HL-60 (cell line): ENCODE data around the gene ECI1.

ENCODE experiments used
- DNase-seq, 2 experiments: peaks; one replicate each; pipeline ENCODE4 v3.0.0-alpha.2; 2010 to 2020; ENCODE audit warnings: low read depth in 1 of 2, low spot score in 1 of 2
- H3K27ac ChIP-seq: fragments of 250-450 bp; sonication (Bioruptor Pico); replicated peaks from 2 replicates; pipeline ENCODE4 v1.5.1; 2020; ENCODE audit warnings: mild to moderate bottlenecking, moderate library complexity
- H3K27me3 ChIP-seq: fragments of 250-450 bp; sonication (Bioruptor Pico); 2 replicates; pipeline ENCODE4 v1.5.1; 2021; ENCODE audit warnings: mild to moderate bottlenecking, moderate library complexity; ENCODE audit not compliant: insufficient read depth, poor library complexity, severe bottlenecking
- H3K4me3 ChIP-seq: replicated peaks from 2 replicates; pipeline ENCODE4 v1.5.1; 2011; ENCODE audit warnings: mild to moderate bottlenecking, control low read depth, low read length; ENCODE audit not compliant: insufficient read depth
- GABPA ChIP-seq: IDR thresholded peaks from 2 replicates; pipeline ENCODE4 v1.6.1; 2012; ENCODE audit warnings: low read depth
- POLR2AphosphoS5 ChIP-seq: IDR thresholded peaks from 2 replicates; pipeline ENCODE4 v1.6.1; 2012; ENCODE audit warnings: low read depth
- SPI1 ChIP-seq: IDR thresholded peaks from 2 replicates; pipeline ENCODE4 v1.6.1; 2012; ENCODE audit warnings: low read depth, mild to moderate bottlenecking, borderline replicate concordance
- TF ChIP-seq, protein P1 (sequence below): IDR thresholded peaks from 2 replicates; pipeline ENCODE4 v1.6.1; 2012; ENCODE audit warnings: low read depth; ENCODE audit not compliant: insufficient replicate concordance
- TF ChIP-seq, protein P2 (sequence below): IDR thresholded peaks from one replicate; pipeline ENCODE4 v1.5.1; 2011; ENCODE audit warnings: low read length, control low read depth, inconsistent platforms; ENCODE audit not compliant: insufficient read depth

Gene ECI1

DNA sequence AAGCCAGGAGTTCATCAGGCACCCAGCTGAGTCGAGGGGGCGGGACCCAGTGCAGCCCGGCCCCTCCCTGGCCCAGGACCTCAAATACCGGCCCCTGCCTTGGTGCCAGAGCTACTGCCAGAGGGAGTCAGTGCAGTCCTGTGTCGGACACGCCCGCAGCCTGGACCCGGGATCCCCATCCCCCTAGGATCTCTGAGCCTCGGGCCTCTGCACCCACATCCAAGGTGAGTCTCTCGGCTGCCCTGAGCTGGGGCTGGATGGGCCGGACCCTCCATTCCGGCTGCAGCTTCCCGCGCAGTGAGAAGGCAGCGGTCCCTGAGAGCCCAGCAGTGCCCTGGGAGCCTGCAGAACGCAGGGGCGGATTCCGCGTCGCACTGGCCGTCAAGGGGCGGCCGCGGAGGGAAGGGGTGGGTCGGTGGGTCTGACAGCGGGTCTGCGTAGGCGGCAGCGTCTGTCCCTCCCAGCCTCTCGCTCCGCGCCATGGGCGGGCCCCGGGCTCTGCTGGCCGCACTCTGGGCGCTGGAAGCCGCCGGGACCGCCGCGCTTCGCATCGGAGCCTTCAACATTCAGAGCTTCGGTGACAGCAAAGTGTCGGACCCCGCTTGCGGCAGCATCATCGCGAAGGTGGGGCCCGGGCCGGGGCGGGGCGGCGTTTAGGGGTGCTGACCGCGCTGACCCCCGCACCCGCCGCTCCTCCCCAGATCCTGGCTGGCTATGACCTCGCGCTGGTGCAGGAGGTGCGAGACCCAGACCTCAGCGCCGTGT lies 14.9 kb downstream of the ECI1 start, which contains the start of gene DNASE1L2:
TSS of gene DNASE1L2 (plus strand) at position 108 of the 765 bp plus-strand sequence. CDS start at position 481, 373 bp downstream.
- H3K27me3 ChIP-seq, result no peaks in the 10 kb centered on the region
- no peak within 1 kb of the TSS for H3K4me3 ChIP-seq
- no peak for DNase-seq
- TF ChIP-seq, protein P1, sequence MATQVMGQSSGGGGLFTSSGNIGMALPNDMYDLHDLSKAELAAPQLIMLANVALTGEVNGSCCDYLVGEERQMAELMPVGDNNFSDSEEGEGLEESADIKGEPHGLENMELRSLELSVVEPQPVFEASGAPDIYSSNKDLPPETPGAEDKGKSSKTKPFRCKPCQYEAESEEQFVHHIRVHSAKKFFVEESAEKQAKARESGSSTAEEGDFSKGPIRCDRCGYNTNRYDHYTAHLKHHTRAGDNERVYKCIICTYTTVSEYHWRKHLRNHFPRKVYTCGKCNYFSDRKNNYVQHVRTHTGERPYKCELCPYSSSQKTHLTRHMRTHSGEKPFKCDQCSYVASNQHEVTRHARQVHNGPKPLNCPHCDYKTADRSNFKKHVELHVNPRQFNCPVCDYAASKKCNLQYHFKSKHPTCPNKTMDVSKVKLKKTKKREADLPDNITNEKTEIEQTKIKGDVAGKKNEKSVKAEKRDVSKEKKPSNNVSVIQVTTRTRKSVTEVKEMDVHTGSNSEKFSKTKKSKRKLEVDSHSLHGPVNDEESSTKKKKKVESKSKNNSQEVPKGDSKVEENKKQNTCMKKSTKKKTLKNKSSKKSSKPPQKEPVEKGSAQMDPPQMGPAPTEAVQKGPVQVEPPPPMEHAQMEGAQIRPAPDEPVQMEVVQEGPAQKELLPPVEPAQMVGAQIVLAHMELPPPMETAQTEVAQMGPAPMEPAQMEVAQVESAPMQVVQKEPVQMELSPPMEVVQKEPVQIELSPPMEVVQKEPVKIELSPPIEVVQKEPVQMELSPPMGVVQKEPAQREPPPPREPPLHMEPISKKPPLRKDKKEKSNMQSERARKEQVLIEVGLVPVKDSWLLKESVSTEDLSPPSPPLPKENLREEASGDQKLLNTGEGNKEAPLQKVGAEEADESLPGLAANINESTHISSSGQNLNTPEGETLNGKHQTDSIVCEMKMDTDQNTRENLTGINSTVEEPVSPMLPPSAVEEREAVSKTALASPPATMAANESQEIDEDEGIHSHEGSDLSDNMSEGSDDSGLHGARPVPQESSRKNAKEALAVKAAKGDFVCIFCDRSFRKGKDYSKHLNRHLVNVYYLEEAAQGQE, result no peak
- TF ChIP-seq, protein P2, sequence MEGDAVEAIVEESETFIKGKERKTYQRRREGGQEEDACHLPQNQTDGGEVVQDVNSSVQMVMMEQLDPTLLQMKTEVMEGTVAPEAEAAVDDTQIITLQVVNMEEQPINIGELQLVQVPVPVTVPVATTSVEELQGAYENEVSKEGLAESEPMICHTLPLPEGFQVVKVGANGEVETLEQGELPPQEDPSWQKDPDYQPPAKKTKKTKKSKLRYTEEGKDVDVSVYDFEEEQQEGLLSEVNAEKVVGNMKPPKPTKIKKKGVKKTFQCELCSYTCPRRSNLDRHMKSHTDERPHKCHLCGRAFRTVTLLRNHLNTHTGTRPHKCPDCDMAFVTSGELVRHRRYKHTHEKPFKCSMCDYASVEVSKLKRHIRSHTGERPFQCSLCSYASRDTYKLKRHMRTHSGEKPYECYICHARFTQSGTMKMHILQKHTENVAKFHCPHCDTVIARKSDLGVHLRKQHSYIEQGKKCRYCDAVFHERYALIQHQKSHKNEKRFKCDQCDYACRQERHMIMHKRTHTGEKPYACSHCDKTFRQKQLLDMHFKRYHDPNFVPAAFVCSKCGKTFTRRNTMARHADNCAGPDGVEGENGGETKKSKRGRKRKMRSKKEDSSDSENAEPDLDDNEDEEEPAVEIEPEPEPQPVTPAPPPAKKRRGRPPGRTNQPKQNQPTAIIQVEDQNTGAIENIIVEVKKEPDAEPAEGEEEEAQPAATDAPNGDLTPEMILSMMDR, result no peak
- no peak for TF ChIP-seq SPI1
- no peak for TF ChIP-seq POLR2AphosphoS5
- no peak for TF ChIP-seq GABPA
- no peak within 1 kb of the TSS for H3K27ac ChIP-seq

DNA sequence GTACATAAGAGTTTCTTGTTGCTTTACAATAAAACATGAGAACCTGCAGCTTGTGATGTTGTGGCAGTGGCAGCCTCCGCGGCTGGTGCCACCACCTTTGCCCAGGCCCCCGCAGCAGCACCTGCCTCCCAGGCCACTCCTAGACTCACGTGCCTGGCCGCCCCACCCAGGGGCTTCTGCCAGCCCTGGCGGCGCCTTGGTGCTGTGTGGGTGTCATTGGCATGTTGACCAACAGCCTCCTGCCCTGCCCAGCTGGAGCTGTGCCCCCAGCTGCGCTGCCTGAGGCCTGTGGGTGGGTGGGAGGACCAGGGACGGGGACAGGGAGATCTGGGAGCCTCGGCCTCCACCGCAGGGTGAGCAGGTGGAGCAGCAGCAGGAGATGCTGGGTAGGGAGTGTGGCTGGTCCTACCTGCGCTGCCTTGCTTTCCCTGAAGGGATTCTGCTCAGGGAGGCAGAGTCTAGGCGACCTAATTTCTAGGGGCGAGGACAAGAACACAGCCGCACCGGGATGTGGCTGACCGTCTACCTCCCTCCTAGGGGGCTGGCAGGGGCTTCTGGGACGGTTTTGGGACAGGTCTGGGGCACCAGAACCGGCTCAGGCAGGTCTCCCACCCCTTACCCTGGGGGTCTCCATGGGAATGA lies 15.6 kb downstream of the ECI1 start:
- Histone ChIP-seq H3K27ac (no peak overlapping the region), H3K27me3 (no peaks in the 10 kb centered on the region), H3K4me3 (no peak overlapping the region)
- DNase-seq, result no peak
- TF ChIP-seq POLR2AphosphoS5 (no peak), SPI1 (no peak), GABPA (no peak)
- TF ChIP-seq, protein P2, result no peak
- TF ChIP-seq, protein P1, result no peak

DNA sequence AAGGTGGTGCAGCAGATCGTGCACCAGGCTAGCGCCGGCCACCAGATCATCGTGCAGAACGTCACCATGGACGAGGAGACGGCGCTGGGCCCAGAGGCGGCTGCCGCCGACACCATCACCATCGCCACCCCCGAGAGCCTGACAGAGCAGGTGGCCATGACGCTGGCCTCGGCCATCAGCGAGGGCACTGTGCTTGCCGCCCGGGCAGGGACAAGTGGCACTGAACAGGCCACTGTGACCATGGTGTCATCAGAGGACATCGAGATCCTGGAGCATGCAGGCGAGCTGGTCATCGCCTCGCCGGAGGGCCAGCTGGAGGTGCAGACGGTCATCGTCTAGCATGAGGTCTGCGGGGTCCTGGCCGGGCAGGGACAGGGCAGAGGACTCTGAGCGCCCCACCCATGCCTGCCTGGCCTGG lies 16.1 kb downstream of the ECI1 start:
- H3K27ac ChIP-seq, result no peak overlapping the region
- no peak for DNase-seq
- TF ChIP-seq, protein P2, result no peak
- TF ChIP-seq, protein P1, result no peak
- TF ChIP-seq GABPA, result no peak
- TF ChIP-seq POLR2AphosphoS5, result no peak; the same call in 1 of the 2 replicates
- TF ChIP-seq SPI1, result no peak
- no peaks in the 10 kb centered on the region for H3K27me3 ChIP-seq
- H3K4me3 ChIP-seq, result no peak overlapping the region
